Activated T-helper 1 cell treated with anti-CD3 and anti-CD28 coated beads, Interleukin-12 subunit alpha, Interleukin-12 subunit beta, Interleukin-2, Interleukin-4 antibody, amounts not matched to agents 30 ng/mL and 10 ng/mL and 1 ng/mL, durations not matched to agents 14 hours and 24 hours and 36 hours (primary cell): ENCODE data around the gene AGBL1. TPM values are rescaled to one million over a fixed set of nuclear protein-coding genes. Genes with fewer than 3 reads are reported as not detected.

ENCODE experiments used
- DNase-seq: peaks from one replicate; pipeline ENCODE4 v3.0.0; 2021; ENCODE audit warnings: low spot score
- H3K27ac Mint-ChIP-seq: one replicate; pipeline ENCODE4 v1.8.0; 2021; ENCODE audit warnings: mild to moderate bottlenecking, mixed read lengths
- H3K27me3 Mint-ChIP-seq: one replicate; pipeline ENCODE4 v1.8.0; 2022; ENCODE audit warnings: mild to moderate bottlenecking, moderate library complexity, mixed read lengths; ENCODE audit not compliant: insufficient read depth
- H3K36me3 Mint-ChIP-seq: one replicate; pipeline ENCODE4 v1.8.0; 2021; ENCODE audit warnings: low read depth, mixed read lengths
- H3K4me1 Mint-ChIP-seq: one replicate; pipeline ENCODE4 v1.8.0; 2021; ENCODE audit warnings: low read depth, mixed read lengths
- H3K4me3 Mint-ChIP-seq: one replicate; pipeline ENCODE4 v1.8.0; 2021; ENCODE audit warnings: mild to moderate bottlenecking, moderate library complexity, mixed read lengths
- H3K9me3 Mint-ChIP-seq: one replicate; pipeline ENCODE4 v1.8.0; 2021; ENCODE audit warnings: mixed read lengths
- intact Hi-C: fragments of 100-400 bp; cut with micrococcal nuclease; formaldehyde crosslinking; loops from one replicate; pipeline ENCODE4 v1.15.1; 2024
- total RNA-seq: library from RNA; stranded (reverse); gene quantifications from 2 replicates; pipeline ENCODE4 v1.2.3, GENCODE V29; 2022

AGBL1 gene
- total RNA-seq, 1 donor from 2014 or later = not detected

GRCh38 chr15:86558686-86559085, 479.0 kb downstream of the AGBL1 start:
- Mint-ChIP-seq H3K4me3 (no peak overlapping the region), H3K4me1 (no peaks in the 10 kb centered on the region), H3K36me3 (no peaks in the 10 kb centered on the region), H3K27ac (no peak overlapping the region), H3K27me3 (no peaks in the 10 kb centered on the region), H3K9me3 (no peaks in the 10 kb centered on the region)
- no peak for DNase-seq
- intact Hi-C loops = no loop called here

DNA sequence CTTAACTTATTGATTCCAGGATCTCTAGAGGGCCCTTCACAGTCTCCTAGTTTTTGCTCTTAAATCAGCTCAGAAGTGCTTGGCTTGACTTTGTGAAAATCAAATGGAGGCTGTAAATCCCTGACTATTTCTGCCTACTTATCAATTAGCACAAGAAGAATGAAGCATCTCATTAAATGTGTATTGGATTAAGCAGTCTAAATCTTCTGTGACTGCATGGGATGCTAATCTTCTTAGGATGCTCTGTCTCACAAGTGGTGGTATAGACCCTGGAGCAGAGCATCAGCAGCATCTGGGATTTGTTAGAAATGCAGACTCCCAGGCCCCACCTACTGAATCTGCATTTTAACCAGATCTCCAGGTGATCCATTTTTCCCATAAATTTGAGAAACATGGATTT, 488.7 kb downstream of the AGBL1 start:
- Mint-ChIP-seq H3K27ac (no peak overlapping the region), H3K4me1 (no peaks in the 10 kb centered on the region), H3K36me3 (no peaks in the 10 kb centered on the region), H3K9me3 (peaks cover 9% of the 10 kb centered on the region), H3K27me3 (no peaks in the 10 kb centered on the region), H3K4me3 (no peak overlapping the region)
- DNase-seq = no peak
- intact Hi-C loops = no loop called here

- Mint-ChIP-seq H3K9me3 (peaks cover 12% of the 10 kb centered on the region), H3K27me3 (no peaks in the 10 kb centered on the region), H3K36me3 (no peaks in the 10 kb centered on the region), H3K27ac (no peak overlapping the region), H3K4me3 (no peak overlapping the region), H3K4me1 (no peaks in the 10 kb centered on the region)
- DNase-seq = no peak
- intact Hi-C loops = no loop called here
Measured at GRCh38 chr15:86570738-86571137, 491.1 kb downstream of the AGBL1 start.

GRCh38 chr15:86571873-86572272, 492.2 kb downstream of the AGBL1 start:
- H3K9me3 Mint-ChIP-seq = peaks cover 9% of the 10 kb centered on the region
- no peak overlapping the region for H3K4me3 Mint-ChIP-seq
- intact Hi-C loops = no loop called here
- no peaks in the 10 kb centered on the region for H3K4me1 Mint-ChIP-seq
- no peaks in the 10 kb centered on the region for H3K36me3 Mint-ChIP-seq
- DNase-seq = no peak
- no peak overlapping the region for H3K27ac Mint-ChIP-seq
- H3K27me3 Mint-ChIP-seq = no peaks in the 10 kb centered on the region

DNA sequence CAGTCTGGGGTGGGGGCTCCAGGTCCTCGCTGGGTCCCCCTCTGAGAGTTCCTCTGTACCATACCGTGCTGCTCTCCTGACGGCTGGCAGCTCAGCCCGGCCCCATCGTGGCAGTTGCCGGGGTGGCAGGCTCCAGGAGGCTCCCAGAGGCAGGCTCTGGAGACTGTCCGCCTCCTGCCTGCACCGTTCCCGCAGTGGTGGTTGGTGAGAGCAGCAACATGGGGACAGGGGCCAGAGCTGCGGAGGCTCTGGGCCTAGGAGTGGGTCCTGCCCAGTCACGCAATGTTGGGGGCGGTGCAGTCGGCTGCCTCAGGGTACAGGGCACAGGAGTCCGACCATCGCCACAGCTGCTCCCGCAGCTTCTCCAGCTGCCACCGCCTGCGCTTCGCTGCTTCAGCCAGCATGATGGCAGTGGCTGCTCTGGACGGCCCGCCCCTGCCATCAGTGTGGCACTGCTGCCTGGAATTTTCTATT, 492.7 kb downstream of the AGBL1 start:
- DNase-seq = no peak
- Mint-ChIP-seq H3K27ac (no peak overlapping the region), H3K4me3 (no peak overlapping the region), H3K4me1 (no peaks in the 10 kb centered on the region), H3K36me3 (no peaks in the 10 kb centered on the region), H3K9me3 (peaks cover 9% of the 10 kb centered on the region), H3K27me3 (no peaks in the 10 kb centered on the region)
- intact Hi-C loops = no loop called here

DNA sequence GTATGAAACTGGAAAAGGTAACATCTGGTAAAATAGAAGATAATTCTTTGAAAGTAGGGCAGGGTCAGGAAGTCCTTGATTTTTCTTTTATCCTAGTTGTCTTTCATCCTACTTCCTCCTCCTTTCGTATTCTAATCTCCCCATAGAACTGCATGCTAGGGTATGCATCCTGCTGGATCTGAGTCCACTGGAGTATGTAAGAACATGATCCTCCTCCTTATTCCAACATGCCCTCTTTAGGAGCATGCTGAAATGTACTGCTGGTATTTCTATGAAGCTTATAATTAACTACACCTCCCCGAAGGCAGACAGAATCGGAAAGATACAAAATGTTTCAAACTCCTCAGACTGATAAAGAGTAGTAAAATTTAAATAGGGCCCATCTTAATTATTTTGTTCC, 493.8 kb downstream of the AGBL1 start:
- H3K4me3 Mint-ChIP-seq = no peak overlapping the region
- no peak overlapping the region for H3K27ac Mint-ChIP-seq
- H3K36me3 Mint-ChIP-seq = no peaks in the 10 kb centered on the region
- DNase-seq = no peak
- peaks cover 9% of the 10 kb centered on the region for H3K9me3 Mint-ChIP-seq
- H3K4me1 Mint-ChIP-seq = no peaks in the 10 kb centered on the region
- intact Hi-C loops = no loop called here
- H3K27me3 Mint-ChIP-seq = no peaks in the 10 kb centered on the region

DNA sequence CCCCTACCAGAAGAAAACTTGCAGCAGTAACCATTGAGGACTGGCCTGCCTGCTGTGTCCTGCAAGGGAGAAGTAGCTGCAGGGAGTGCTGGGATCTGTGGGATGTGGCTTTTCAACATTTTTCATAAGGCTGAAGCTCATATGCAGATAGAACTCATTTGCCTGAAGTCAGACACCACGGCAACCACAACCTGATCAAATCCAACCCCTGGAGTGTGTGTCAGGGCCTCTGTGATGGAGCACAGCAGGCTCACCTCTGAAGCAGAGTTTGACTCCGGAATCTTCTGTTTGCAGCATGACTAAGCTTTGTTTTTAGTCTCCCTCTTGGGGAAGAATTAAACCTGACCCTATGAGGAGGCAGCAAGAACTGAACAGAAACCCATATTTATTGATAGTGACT, 508.7 kb downstream of the AGBL1 start:
- no peak for DNase-seq
- H3K36me3 Mint-ChIP-seq = no peaks in the 10 kb centered on the region
- no peak overlapping the region for H3K4me3 Mint-ChIP-seq

DNA sequence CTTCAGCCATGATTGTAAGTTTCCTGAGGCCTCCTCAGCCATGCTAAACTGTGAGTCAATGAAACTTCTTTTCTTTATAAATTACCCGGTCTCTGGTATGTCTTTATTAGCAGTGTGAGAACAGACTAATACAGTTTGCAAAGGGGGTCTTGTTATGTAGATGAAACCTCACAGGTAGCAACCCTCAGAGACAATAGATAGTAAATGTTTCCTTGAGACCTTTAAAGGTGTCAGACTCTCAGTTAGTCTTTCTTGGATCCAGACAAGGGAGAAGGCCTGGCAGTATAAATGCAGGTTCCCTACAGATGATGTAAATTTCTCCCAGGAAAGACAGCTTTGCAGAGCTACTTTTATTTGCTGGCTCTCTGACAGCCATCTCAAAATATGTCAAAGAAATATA, 510.8 kb downstream of the AGBL1 start:
- no peak overlapping the region for H3K27ac Mint-ChIP-seq
- H3K4me1 Mint-ChIP-seq = no peaks in the 10 kb centered on the region
- H3K27me3 Mint-ChIP-seq = no peaks in the 10 kb centered on the region
- intact Hi-C loops = no loop called here
- H3K36me3 Mint-ChIP-seq = no peaks in the 10 kb centered on the region
- peaks cover 7% of the 10 kb centered on the region for H3K9me3 Mint-ChIP-seq
- DNase-seq = no peak
- no peak overlapping the region for H3K4me3 Mint-ChIP-seq

More for the DNA sequence above, 508.7 kb downstream of the AGBL1 start:
- intact Hi-C loops = no loop called here
- H3K4me1 Mint-ChIP-seq = no peaks in the 10 kb centered on the region
- no peak overlapping the region for H3K27ac Mint-ChIP-seq
- H3K9me3 Mint-ChIP-seq = peaks cover 7% of the 10 kb centered on the region
- no peaks in the 10 kb centered on the region for H3K27me3 Mint-ChIP-seq

GRCh38 chr15:86591158-86591557, 511.5 kb downstream of the AGBL1 start:
- Mint-ChIP-seq H3K4me3 (no peak overlapping the region), H3K4me1 (no peaks in the 10 kb centered on the region), H3K36me3 (no peaks in the 10 kb centered on the region), H3K27me3 (no peaks in the 10 kb centered on the region), H3K9me3 (peaks cover 7% of the 10 kb centered on the region), H3K27ac (no peak overlapping the region)
- intact Hi-C loops = no loop called here
- DNase-seq = no peak

- Mint-ChIP-seq H3K4me1 (no peaks in the 10 kb centered on the region), H3K9me3 (peaks cover 10% of the 10 kb centered on the region), H3K27ac (no peak overlapping the region), H3K4me3 (no peak overlapping the region), H3K36me3 (no peaks in the 10 kb centered on the region), H3K27me3 (no peaks in the 10 kb centered on the region)
- intact Hi-C loops = no loop called here
- DNase-seq = no peak
Measured at GRCh38 chr15:86591994-86592735, 512.5 kb downstream of the AGBL1 start.

DNA sequence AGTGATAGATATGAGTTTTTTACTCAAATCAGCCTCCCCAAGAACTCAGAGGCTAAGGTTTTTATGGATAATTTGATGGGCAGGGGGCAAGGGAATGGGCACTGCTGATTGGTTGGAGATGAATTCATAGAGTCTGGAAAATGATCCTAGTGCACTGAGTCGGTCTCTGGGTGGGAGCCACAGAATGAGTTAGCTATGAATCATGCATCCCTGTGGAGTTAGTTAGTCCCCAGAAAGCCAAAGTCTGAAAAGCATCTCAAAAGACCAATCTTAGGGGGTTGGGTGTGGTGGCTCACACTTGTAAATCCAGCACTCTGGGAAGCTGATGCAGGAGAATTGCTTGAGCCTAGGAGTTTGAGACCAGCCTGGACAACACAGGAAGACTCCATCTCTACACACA, 516.1 kb downstream of the AGBL1 start:
- Mint-ChIP-seq H3K9me3 (peaks cover 10% of the 10 kb centered on the region), H3K27me3 (no peaks in the 10 kb centered on the region), H3K27ac (no peak overlapping the region)

GRCh38 chr15:86603466-86603865, 523.8 kb downstream of the AGBL1 start:
- Mint-ChIP-seq H3K27ac (no peak overlapping the region), H3K4me3 (no peak overlapping the region), H3K9me3 (no peaks in the 10 kb centered on the region), H3K4me1 (no peaks in the 10 kb centered on the region), H3K36me3 (no peaks in the 10 kb centered on the region), H3K27me3 (no peaks in the 10 kb centered on the region)
- no peak for DNase-seq
- intact Hi-C loops = no loop called here

More for the DNA sequence above, 516.1 kb downstream of the AGBL1 start:
- Mint-ChIP-seq H3K4me1 (no peaks in the 10 kb centered on the region), H3K4me3 (no peak overlapping the region), H3K36me3 (no peaks in the 10 kb centered on the region)
- no peak for DNase-seq
- intact Hi-C loops = no loop called here

- DNase-seq = no peak
- H3K36me3 Mint-ChIP-seq = no peaks in the 10 kb centered on the region
- no peak overlapping the region for H3K4me3 Mint-ChIP-seq
- H3K27me3 Mint-ChIP-seq = no peaks in the 10 kb centered on the region
- H3K4me1 Mint-ChIP-seq = peaks cover 22% of the 10 kb centered on the region
- H3K9me3 Mint-ChIP-seq = no peaks in the 10 kb centered on the region
- intact Hi-C loops = no loop called here
- no peak overlapping the region for H3K27ac Mint-ChIP-seq
Measured at GRCh38 chr15:86608461-86609205, 529.0 kb downstream of the AGBL1 start.
